Ascending aorta (tissue), 2 donors: ENCODE results near the gene NABP1. TPM values are rescaled to one million over a fixed set of nuclear protein-coding genes. Genes with fewer than 3 reads are reported as not detected.

Experiments used
- DNase-seq, 2 donors: peaks; one replicate each; pipeline ENCODE4 v3.0.0-alpha.2; 2019; ENCODE audit warnings: low spot score in 2 of 2
- H3K27ac ChIP-seq, 2 donors: fragments of 200-600 bp; sonication (generic); one replicate each; pipeline ENCODE4 v1.5.1; 2016 to 2017; ENCODE audit warnings: mild to moderate bottlenecking in 1 of 2
- H3K27me3 ChIP-seq: fragments of 200-600 bp; sonication (generic); one replicate; pipeline ENCODE4 v1.5.1; 2017
- H3K36me3 ChIP-seq, 2 donors: fragments of 200-600 bp; sonication (generic); one replicate each; pipeline ENCODE4 v1.5.1; 2016
- H3K4me1 ChIP-seq, 2 donors: fragments of 200-600 bp; sonication (generic); one replicate each; pipeline ENCODE4 v1.5.1; 2016 to 2017; ENCODE audit warnings: mild to moderate bottlenecking in 1 of 2
- H3K4me3 ChIP-seq, 2 donors: fragments of 200-600 bp; sonication (generic); one replicate each; pipeline ENCODE4 v1.5.1; 2016 to 2017; ENCODE audit warnings: mild to moderate bottlenecking in 1 of 2
- H3K9me3 ChIP-seq, 2 donors: fragments of 200-600 bp; sonication (generic); one replicate each; pipeline ENCODE4 v1.5.1; 2016
- CTCF ChIP-seq, 3 experiments: fragments of 200-600 bp in 2 of 3; fragments of 450-650 bp in 1 of 3; sonication (generic) in 2 of 3; IDR thresholded peaks; one replicate each; pipeline ENCODE4 v1.5.1; 2016 to 2019; ENCODE audit warnings: antibody characterized with exemption in 3 of 3, mild to moderate bottlenecking in 1 of 3, moderate library complexity in 1 of 3
- intact Hi-C: fragments of 100-400 bp; cut with DNase I; formaldehyde crosslinking; loops from one replicate; pipeline ENCODE4 v1.15.1; 2023
- total RNA-seq: library from RNA; depleted of rRNA; stranded (reverse); fragments of >200 nt; gene quantifications from one replicate; pipeline ENCODE4 v1.1.0, GENCODE V29; 2016

Gene NABP1
- total RNA-seq, 1 donor from 2014 or later, result 38.5 TPM

- no peaks in the 10 kb centered on the region for H3K9me3 ChIP-seq
- TF ChIP-seq CTCF (IDR thresholded peaks at IDR 0.05), result no peak
- no peaks in the 10 kb centered on the region for H3K36me3 ChIP-seq
- no peak for DNase-seq
- H3K27ac ChIP-seq, result no peak overlapping the region
- H3K4me3 ChIP-seq, result no peak overlapping the region
- H3K4me1 ChIP-seq, result no peaks in the 10 kb centered on the region
- intact Hi-C loops, result no loop called here
- H3K27me3 ChIP-seq, result no peaks in the 10 kb centered on the region
These were observed 51.1 kb downstream of the NABP1 start for GRCh38 chr2:191728750-191729624.

- intact Hi-C loops, result no loop called here
- no peaks in the 10 kb centered on the region for H3K36me3 ChIP-seq
- no peaks in the 10 kb centered on the region for H3K9me3 ChIP-seq
- H3K4me3 ChIP-seq, result no peak overlapping the region
- H3K4me1 ChIP-seq, result no peaks in the 10 kb centered on the region
- DNase-seq, result no peak
- H3K27me3 ChIP-seq, result no peaks in the 10 kb centered on the region
- no peak for TF ChIP-seq CTCF (IDR thresholded peaks at IDR 0.05)
- H3K27ac ChIP-seq, result no peak overlapping the region
These were observed 52.3 kb downstream of the NABP1 start for GRCh38 chr2:191730263-191730662.

Other genes with a start within 250 kb of the NABP1 start
- 43.4 TPM for gene CAVIN2, start 169.0 kb downstream of the NABP1 start, total RNA-seq